Hepatocyte (in vitro differentiated cells): ENCODE data around the gene MYH6.

Source experiments
- CTCF ChIP-seq: fragments of 200-600 bp; sonication (generic); IDR thresholded peaks from 2 replicates; pipeline ENCODE4 v1.5.1; 2016; ENCODE audit warnings: antibody characterized with exemption, mild to moderate bottlenecking; ENCODE audit not compliant: poor library complexity
- EZH2 ChIP-seq: fragments of 200-600 bp; sonication (generic); IDR thresholded peaks from 2 replicates; pipeline ENCODE4 v1.6.1; 2016; ENCODE audit warnings: antibody characterized with exemption, mild to moderate bottlenecking, borderline replicate concordance
- EZH2phosphoT487 ChIP-seq: fragments of 200-600 bp; sonication (generic); IDR thresholded peaks from one replicate; pipeline ENCODE4 v1.6.1; 2018; ENCODE audit warnings: antibody characterized with exemption, mild to moderate bottlenecking, low read depth, moderate library complexity; ENCODE audit not compliant: unreplicated experiment, severe bottlenecking

- TF ChIP-seq CTCF (no peak), EZH2 (no peak), EZH2phosphoT487 (no peak)
These were observed 31.4 kb downstream of the MYH6 start, which contains the start of gene CMTM5 for GRCh38 chr14:23376482-23377197.
